ENCODE results near the gene MRGPRE. TPM values are rescaled to one million over a fixed set of nuclear protein-coding genes. Genes with fewer than 3 reads are reported as not detected.

Gene MRGPRE
- polyA plus RNA-seq, 2 of the 4 experiments (the other 2 are of a cell fraction) = not detected

DNA sequence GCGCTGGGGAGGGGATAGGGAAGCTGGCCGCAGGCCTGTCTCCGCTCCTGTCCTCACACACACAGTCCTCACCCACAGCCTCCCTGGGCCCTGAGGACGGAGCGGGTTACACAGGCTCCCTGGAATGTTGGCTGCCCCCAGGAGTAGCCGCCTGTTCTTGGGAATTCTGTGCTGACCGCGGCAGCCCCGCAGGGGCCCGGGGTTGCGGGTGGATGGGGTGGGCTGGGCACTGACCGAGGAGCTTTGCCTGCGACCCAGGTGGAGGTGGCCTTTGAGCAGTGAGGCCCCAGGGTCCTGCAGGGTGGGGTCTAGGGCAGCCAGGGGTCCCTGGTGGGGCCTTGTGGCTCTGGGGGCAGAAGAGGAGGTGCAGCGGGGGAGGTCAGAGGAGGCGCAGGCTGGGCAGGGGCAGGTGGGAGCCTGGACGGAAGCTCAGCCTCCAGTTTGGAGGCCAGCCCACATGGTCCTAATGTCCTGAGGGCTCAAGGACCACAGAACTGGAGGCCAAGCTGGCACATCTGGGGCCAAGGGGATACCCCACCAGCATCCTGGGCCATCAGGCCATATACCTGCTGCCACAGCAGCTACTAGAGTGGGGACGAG, 7.0 kb downstream of the MRGPRE start:
- no peak overlapping the region for H3K4me2 ChIP-seq
- ChIA-PET CTCF (interaction anchor here (1.0 to 1.7 kb wide), 4 partner anchors 9 to 692 kb away, joined by 3 to 7 read pairs (median 4); no protein-coding TSS in a partner anchor), POLR2A (no interaction called here)
- no peaks in the 10 kb centered on the region for H3K4me1 ChIP-seq
- H3K9me3 ChIP-seq = no peaks in the 10 kb centered on the region
- FAIRE-seq = no peak
- 69% methylated on average over 14 of the region's 17 CpGs for WGBS (ENCODE audit: missing lambda C conversion rate)
- no peak for ATAC-seq
- no peak overlapping the region for H3K27ac ChIP-seq
- TF ChIP-seq POLR2A (IDR thresholded peaks at IDR 0.05; ENCODE audit: low read length) = no peak
- TF ChIP-seq CHD2 (IDR thresholded peaks at IDR 0.05; ENCODE audit: low read length, partially characterized antibody) = no peak
- TF ChIP-seq, protein P1, sequence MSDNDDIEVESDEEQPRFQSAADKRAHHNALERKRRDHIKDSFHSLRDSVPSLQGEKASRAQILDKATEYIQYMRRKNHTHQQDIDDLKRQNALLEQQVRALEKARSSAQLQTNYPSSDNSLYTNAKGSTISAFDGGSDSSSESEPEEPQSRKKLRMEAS (IDR thresholded peaks at IDR 0.05) = no peak
- TF ChIP-seq RARB (CRISPR knock-in tag; IDR thresholded peaks at IDR 0.05) = no peak
- TF ChIP-seq RAD21 (conservative IDR thresholded peaks at IDR 0.05 in 1 of 2, IDR thresholded peaks at IDR 0.05 in 1 of 2) = no peak
- no peak for TF ChIP-seq NR3C1 (IDR thresholded peaks at IDR 0.05)
- TF ChIP-seq, protein P2, sequence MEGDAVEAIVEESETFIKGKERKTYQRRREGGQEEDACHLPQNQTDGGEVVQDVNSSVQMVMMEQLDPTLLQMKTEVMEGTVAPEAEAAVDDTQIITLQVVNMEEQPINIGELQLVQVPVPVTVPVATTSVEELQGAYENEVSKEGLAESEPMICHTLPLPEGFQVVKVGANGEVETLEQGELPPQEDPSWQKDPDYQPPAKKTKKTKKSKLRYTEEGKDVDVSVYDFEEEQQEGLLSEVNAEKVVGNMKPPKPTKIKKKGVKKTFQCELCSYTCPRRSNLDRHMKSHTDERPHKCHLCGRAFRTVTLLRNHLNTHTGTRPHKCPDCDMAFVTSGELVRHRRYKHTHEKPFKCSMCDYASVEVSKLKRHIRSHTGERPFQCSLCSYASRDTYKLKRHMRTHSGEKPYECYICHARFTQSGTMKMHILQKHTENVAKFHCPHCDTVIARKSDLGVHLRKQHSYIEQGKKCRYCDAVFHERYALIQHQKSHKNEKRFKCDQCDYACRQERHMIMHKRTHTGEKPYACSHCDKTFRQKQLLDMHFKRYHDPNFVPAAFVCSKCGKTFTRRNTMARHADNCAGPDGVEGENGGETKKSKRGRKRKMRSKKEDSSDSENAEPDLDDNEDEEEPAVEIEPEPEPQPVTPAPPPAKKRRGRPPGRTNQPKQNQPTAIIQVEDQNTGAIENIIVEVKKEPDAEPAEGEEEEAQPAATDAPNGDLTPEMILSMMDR (IDR thresholded peaks at IDR 0.05) = no peak
- no peak for TF ChIP-seq HOXB5 (CRISPR knock-in tag; IDR thresholded peaks at IDR 0.05)
- H3K4me3 ChIP-seq = no peak overlapping the region
- no peak for DNase-seq (ENCODE audit: low read depth in 1 of 2, low spot score in 1 of 2)

DNA sequence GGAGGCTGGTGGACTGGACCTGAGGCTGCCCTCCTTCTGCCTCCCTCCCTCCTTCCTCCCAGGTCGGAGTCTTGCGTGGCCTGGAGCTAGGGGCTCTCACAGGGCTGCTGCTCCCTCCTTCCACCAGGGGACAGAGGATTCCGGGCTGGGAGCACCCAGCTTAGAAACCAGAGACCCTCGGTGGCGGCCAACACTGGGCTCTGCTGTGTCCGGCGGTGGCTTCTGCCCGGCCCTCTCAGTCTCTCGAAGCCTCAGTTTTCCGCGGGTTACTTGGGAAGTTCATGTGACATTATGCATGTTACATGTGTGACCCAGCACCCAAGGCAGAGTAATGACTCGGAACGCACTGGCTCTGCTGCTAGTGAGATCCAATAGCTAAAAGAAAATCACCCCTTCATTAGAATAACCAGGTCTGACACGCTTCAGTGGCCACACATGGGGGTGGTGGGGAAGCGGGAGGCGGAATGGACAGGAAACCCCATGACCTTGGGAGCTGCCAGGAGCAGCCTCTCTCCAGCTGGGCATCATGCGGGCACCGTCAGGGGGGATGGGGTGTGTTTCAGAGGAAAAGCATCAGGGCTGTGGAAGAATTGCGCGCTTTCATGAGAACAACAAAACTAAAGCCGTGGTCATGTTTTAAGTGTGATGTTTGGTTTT, 7.7 kb downstream of the MRGPRE start:
- TF ChIP-seq, protein P3, sequence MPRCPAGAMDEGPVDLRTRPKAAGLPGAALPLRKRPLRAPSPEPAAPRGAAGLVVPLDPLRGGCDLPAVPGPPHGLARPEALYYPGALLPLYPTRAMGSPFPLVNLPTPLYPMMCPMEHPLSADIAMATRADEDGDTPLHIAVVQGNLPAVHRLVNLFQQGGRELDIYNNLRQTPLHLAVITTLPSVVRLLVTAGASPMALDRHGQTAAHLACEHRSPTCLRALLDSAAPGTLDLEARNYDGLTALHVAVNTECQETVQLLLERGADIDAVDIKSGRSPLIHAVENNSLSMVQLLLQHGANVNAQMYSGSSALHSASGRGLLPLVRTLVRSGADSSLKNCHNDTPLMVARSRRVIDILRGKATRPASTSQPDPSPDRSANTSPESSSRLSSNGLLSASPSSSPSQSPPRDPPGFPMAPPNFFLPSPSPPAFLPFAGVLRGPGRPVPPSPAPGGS (IDR thresholded peaks at IDR 0.05) = no peak
- TF ChIP-seq, protein P4, sequence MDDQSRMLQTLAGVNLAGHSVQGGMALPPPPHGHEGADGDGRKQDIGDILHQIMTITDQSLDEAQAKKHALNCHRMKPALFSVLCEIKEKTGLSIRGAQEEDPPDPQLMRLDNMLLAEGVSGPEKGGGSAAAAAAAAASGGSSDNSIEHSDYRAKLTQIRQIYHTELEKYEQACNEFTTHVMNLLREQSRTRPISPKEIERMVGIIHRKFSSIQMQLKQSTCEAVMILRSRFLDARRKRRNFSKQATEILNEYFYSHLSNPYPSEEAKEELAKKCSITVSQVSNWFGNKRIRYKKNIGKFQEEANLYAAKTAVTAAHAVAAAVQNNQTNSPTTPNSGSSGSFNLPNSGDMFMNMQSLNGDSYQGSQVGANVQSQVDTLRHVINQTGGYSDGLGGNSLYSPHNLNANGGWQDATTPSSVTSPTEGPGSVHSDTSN (IDR thresholded peaks at IDR 0.05) = no peak
- TF ChIP-seq TFCP2L1 (CRISPR knock-in tag; IDR thresholded peaks at IDR 0.05) (no peak), FOSB (CRISPR knock-in tag; IDR thresholded peaks at IDR 0.05) (no peak), BHLHE40 (IDR thresholded peaks at IDR 0.05; ENCODE audit: low read depth, low read length) (no peak), HDAC2 (IDR thresholded peaks at IDR 0.05) (no peak), CEBPB (IDR thresholded peaks at IDR 0.05) (no peak), EHMT2 (IDR thresholded peaks at IDR 0.05; ENCODE audit: low read depth) (no peak)
- H3K4me3 ChIP-seq = no peak overlapping the region
- no peaks in the 10 kb centered on the region for H3K9me3 ChIP-seq
- no peak for DNase-seq (ENCODE audit: low read depth in 1 of 2, low spot score in 1 of 2)
- H3K4me2 ChIP-seq = no peak overlapping the region
- ATAC-seq = no peak
- 56% methylated on average over 21 of the region's 21 CpGs for WGBS (ENCODE audit: missing lambda C conversion rate)
- FAIRE-seq = no peak
- ChIA-PET POLR2A (no interaction called here), CTCF (interaction anchor here (0.9 to 1.7 kb wide), 6 partner anchors 8 to 692 kb away, joined by 3 to 7 read pairs (median 4); no protein-coding TSS in a partner anchor)
- no peak overlapping the region for H3K27ac ChIP-seq
- no peaks in the 10 kb centered on the region for H3K4me1 ChIP-seq

DNA sequence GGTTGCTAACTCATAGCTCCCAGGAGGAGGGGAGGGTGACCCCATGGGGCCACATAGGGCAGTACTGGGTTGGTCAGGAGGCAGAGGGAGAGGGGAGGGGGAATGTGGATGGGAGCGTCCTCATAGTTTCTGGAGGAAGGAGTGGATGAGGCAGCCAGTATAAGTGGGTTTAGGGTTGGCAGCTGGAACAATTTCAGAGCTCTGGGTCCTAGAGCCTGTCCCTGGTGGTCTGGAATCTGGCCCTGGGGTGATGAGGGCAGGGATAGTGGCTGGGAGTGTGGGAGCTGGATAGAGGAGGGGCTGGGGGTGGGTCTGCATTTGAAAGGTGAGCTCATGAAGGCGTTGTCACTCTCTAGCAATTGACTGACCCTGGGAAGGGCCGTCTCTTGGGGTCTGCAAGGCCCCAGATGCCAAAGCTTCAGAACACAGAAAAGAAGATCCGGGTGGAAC, 8.3 kb downstream of the MRGPRE start:
- no peak for FAIRE-seq
- no peak for DNase-seq (ENCODE audit: low read depth in 1 of 2, low spot score in 1 of 2)
- H3K27ac ChIP-seq = no peak overlapping the region
- WGBS (ENCODE audit: missing lambda C conversion rate) = 34% methylated on average over 4 of the region's 4 CpGs
- no peaks in the 10 kb centered on the region for H3K4me1 ChIP-seq
- ChIA-PET CTCF (interaction anchor here (0.9 to 1.7 kb wide), 6 partner anchors 8 to 691 kb away, joined by 3 to 7 read pairs (median 4); no protein-coding TSS in a partner anchor), POLR2A (no interaction called here)
- no peak overlapping the region for H3K4me3 ChIP-seq
- ATAC-seq = no peak
- H3K4me2 ChIP-seq = no peak overlapping the region
- H3K9me3 ChIP-seq = no peaks in the 10 kb centered on the region
- TF ChIP-seq EHF (CRISPR knock-in tag; IDR thresholded peaks at IDR 0.05) = no peak

Measured in A549 (cell line).